ENCODE results near the gene KRTAP22-2. TPM values are rescaled to one million over a fixed set of nuclear protein-coding genes. Genes with fewer than 3 reads are reported as not detected.

KRTAP22-2 gene
- total and polyA plus RNA-seq, 10 donors = not detected

- Histone ChIP-seq H3K27ac (no peak overlapping the region), H3K36me3 (no peaks in the 10 kb centered on the region), H3K27me3 (replicated peaks in 1 of 7) (no peaks in the 10 kb centered on the region), H3K4me3 (no peak overlapping the region), H3K9me3 (peaks cover 0 to 40% (median 10%) of the 10 kb centered on the region in 8 donors), H3K4me1 (no peaks in the 10 kb centered on the region)
- DNase-seq = no peak
- no peak for TF ChIP-seq POLR2A (IDR thresholded peaks at IDR 0.05)
- no peak for TF ChIP-seq POLR2AphosphoS5 (IDR thresholded peaks at IDR 0.05)
- no peak for TF ChIP-seq CTCF (IDR thresholded peaks at IDR 0.05 in 8 of 11, conservative IDR thresholded peaks at IDR 0.05 in 3 of 11)
- intact Hi-C loops (cut with DNase I; ENCODE audit: low total_unique reads) = no loop called here
- WGBS, 5 donors = 74 to 87% (median 83%) methylated on average over 4 of the region's 4 CpGs
Observed at GRCh38 chr21:30628109-30628508, 37.9 kb upstream of the KRTAP22-2 start.

GRCh38 chr21:30625449-30626165 lies 35.4 kb upstream of the KRTAP22-2 start:
- intact Hi-C loops (cut with DNase I; ENCODE audit: low total_unique reads) = no loop called here
- 42 to 77% (median 62%) methylated on average over 3 to 4 of the region's 4 CpGs for WGBS, 5 donors

GRCh38 chr21:30623362-30623761 lies 33.2 kb upstream of the KRTAP22-2 start:
- Histone ChIP-seq H3K9me3 (peaks cover 0 to 32% (median 10%) of the 10 kb centered on the region in 8 donors), H3K27ac (no peak overlapping the region), H3K36me3 (no peaks in the 10 kb centered on the region), H3K4me1 (no peaks in the 10 kb centered on the region), H3K27me3 (replicated peaks in 1 of 7) (no peaks in the 10 kb centered on the region), H3K4me3 (no peak overlapping the region)
- WGBS, 5 donors = 73 to 93% (median 87%) methylated on average over 3 of the region's 3 CpGs
- TF ChIP-seq CTCF (IDR thresholded peaks at IDR 0.05 in 8 of 11, conservative IDR thresholded peaks at IDR 0.05 in 3 of 11) = no peak
- no peak for TF ChIP-seq POLR2A (IDR thresholded peaks at IDR 0.05)
- no peak for TF ChIP-seq POLR2AphosphoS5 (IDR thresholded peaks at IDR 0.05)
- intact Hi-C loops (cut with DNase I; ENCODE audit: low total_unique reads) = no loop called here
- no peak for DNase-seq

More at GRCh38 chr21:30625449-30626165, 35.4 kb upstream of the KRTAP22-2 start:
- Histone ChIP-seq H3K36me3 (no peaks in the 10 kb centered on the region), H3K27ac (no peak overlapping the region), H3K9me3 (peaks cover 0 to 36% (median 10%) of the 10 kb centered on the region in 8 donors), H3K4me3 (no peak overlapping the region), H3K4me1 (no peaks in the 10 kb centered on the region), H3K27me3 (replicated peaks in 1 of 7) (no peaks in the 10 kb centered on the region)
- TF ChIP-seq POLR2AphosphoS5 (IDR thresholded peaks at IDR 0.05) = no peak
- no peak for TF ChIP-seq POLR2A (IDR thresholded peaks at IDR 0.05)
- TF ChIP-seq CTCF (IDR thresholded peaks at IDR 0.05 in 8 of 11, conservative IDR thresholded peaks at IDR 0.05 in 3 of 11) = no peak
- DNase-seq = no peak

GRCh38 chr21:30620522-30620921 lies 30.3 kb upstream of the KRTAP22-2 start, which contains the start of gene KRTAP20-4:
Gene KRTAP20-4, plus strand, starts transcription at chr21:30620627.
- DNase-seq = no peak
- no peak within 1 kb of the TSS for H3K4me3 ChIP-seq
- peaks cover 0 to 24% (median 7%) of the 10 kb centered on the region in 8 donors for H3K9me3 ChIP-seq
- intact Hi-C loops (cut with DNase I; ENCODE audit: low total_unique reads) = no loop called here
- TF ChIP-seq CTCF (IDR thresholded peaks at IDR 0.05 in 8 of 11, conservative IDR thresholded peaks at IDR 0.05 in 3 of 11) (no peak), POLR2A (IDR thresholded peaks at IDR 0.05) (no peak), POLR2AphosphoS5 (IDR thresholded peaks at IDR 0.05) (no peak)
- no peak within 1 kb of the TSS for H3K27ac ChIP-seq
- H3K27me3 ChIP-seq (replicated peaks in 1 of 7) = no peaks in the 10 kb centered on the region
- 69 to 91% (median 87%) methylated on average over 3 of the region's 3 CpGs for WGBS, 5 donors
- no peaks in the 10 kb centered on the region for H3K36me3 ChIP-seq
- no peaks in the 10 kb centered on the region for H3K4me1 ChIP-seq
